ENCODE measurements around the gene SH3RF3.

DNA sequence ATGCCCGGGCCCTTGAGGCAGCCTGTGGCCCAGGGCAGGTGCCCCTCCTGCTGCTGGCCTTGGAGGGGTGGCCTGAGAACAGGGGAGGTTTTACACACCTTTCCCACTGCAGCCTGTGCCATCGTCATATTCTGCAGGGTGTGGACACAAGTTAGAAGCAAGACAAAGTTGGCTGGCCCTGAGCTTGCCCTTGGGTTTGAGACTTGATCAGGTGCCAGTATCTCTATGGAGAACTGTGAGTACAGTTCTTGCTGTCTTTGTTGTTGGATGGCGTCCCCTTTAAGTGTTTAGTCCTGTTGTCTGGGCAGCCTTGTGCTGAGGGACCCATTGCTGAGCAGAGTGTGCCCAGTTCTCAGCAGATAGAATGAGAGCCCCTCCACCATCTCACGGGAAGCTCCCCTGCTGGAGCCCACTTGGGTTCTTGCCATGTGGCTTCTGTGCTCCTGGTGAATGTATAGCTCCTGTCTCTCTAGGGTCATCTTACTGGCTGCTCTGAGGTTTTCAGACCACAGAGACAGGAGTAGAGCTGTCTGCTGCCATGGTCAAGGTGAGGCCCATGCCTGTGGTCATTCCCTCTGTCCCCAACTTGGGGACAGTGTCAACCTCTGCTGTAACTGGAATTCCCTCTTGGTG, 115.9 kb downstream of the SH3RF3 start:
- TF ChIP-seq POLR2A (IDR thresholded peaks at IDR 0.05; ENCODE audit: low read depth, low read length) (no peak), POLR2AphosphoS5 (IDR thresholded peaks at IDR 0.05; ENCODE audit: low read depth, low read length) (no peak)
